ENCODE data around the gene TBCK.

GRCh38 chr4:106051514-106051913, 264.5 kb downstream of the TBCK start:
- TF ChIP-seq, protein P1, sequence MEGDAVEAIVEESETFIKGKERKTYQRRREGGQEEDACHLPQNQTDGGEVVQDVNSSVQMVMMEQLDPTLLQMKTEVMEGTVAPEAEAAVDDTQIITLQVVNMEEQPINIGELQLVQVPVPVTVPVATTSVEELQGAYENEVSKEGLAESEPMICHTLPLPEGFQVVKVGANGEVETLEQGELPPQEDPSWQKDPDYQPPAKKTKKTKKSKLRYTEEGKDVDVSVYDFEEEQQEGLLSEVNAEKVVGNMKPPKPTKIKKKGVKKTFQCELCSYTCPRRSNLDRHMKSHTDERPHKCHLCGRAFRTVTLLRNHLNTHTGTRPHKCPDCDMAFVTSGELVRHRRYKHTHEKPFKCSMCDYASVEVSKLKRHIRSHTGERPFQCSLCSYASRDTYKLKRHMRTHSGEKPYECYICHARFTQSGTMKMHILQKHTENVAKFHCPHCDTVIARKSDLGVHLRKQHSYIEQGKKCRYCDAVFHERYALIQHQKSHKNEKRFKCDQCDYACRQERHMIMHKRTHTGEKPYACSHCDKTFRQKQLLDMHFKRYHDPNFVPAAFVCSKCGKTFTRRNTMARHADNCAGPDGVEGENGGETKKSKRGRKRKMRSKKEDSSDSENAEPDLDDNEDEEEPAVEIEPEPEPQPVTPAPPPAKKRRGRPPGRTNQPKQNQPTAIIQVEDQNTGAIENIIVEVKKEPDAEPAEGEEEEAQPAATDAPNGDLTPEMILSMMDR (conservative IDR thresholded peaks at IDR 0.05 in 1 of 2, IDR thresholded peaks at IDR 0.05 in 1 of 2; ENCODE audit: extremely low read depth in 1 of 2, insufficient read depth in 1 of 2, low read depth in 1 of 2, low read length in 2 of 2) = no peak
- no peak for TF ChIP-seq EZH2 (IDR thresholded peaks at IDR 0.05; ENCODE audit: borderline replicate concordance, low read length)

Data from mammary epithelial cell (primary cell).